Skeletal muscle tissue (tissue), 4 donors: ENCODE measurements around the gene RAB3B. TPM values are rescaled to one million over a fixed set of nuclear protein-coding genes. Genes with fewer than 3 reads are reported as not detected.

Source experiments
- H3K27ac ChIP-seq: one replicate; pipeline ENCODE4 v1.7.0; 2013; ENCODE audit warnings: mild to moderate bottlenecking, low read depth, low read length, inconsistent platforms
- H3K27me3 ChIP-seq, 3 donors: one replicate each; pipeline ENCODE4 v1.7.0; 2013; ENCODE audit warnings: low read length in 3 of 3; ENCODE audit not compliant: control insufficient read depth in 3 of 3, insufficient read depth in 3 of 3
- H3K36me3 ChIP-seq, 3 donors: one replicate each; pipeline ENCODE4 v1.7.0; 2013; ENCODE audit warnings: low read length in 3 of 3; ENCODE audit not compliant: control insufficient read depth in 3 of 3, insufficient read depth in 3 of 3
- H3K4me1 ChIP-seq, 3 donors: one replicate each; pipeline ENCODE4 v1.7.0; 2013; ENCODE audit warnings: low read length in 3 of 3, mild to moderate bottlenecking in 3 of 3; ENCODE audit not compliant: control insufficient read depth in 3 of 3, insufficient read depth in 3 of 3
- H3K4me3 ChIP-seq, 3 donors: one replicate each; pipeline ENCODE4 v1.7.0; 2013; ENCODE audit warnings: low read length in 3 of 3
- H3K9ac ChIP-seq, 3 donors: one replicate each; pipeline ENCODE4 v1.7.0; 2013; ENCODE audit warnings: low read length in 3 of 3, mild to moderate bottlenecking in 3 of 3, moderate library complexity in 2 of 3, low read depth in 1 of 3
- H3K9me3 ChIP-seq, 3 donors: one replicate each; pipeline ENCODE4 v1.7.0; 2013; ENCODE audit warnings: low read length in 3 of 3; ENCODE audit not compliant: control insufficient read depth in 3 of 3
- total RNA-seq: library from RNA; depleted of rRNA; stranded (reverse); fragments of >200 nt; gene quantifications from one replicate; pipeline ENCODE4 v1.2.3, GENCODE V29; 2014
- donor health status: Osteomylitis.

Gene RAB3B
- total RNA-seq, 1 donor from 2014 or later, result under 0.01 TPM

GRCh38 chr1:51928896-51929295, 61.6 kb downstream of the RAB3B start:
- Histone ChIP-seq H3K4me3 (no peak overlapping the region), H3K36me3 (no peaks in the 10 kb centered on the region), H3K4me1 (no peaks in the 10 kb centered on the region), H3K27me3 (peaks cover 0 to 10% (median 4%) of the 10 kb centered on the region in 3 donors), H3K9me3 (no peaks in the 10 kb centered on the region), H3K27ac (no peak overlapping the region), H3K9ac (no peak overlapping the region)

GRCh38 chr1:51927029-51927428, 63.5 kb downstream of the RAB3B start:
- H3K27me3 ChIP-seq, result peaks cover 3 to 14% (median 4%) of the 10 kb centered on the region in 3 donors
- no peak overlapping the region for H3K9ac ChIP-seq
- no peaks in the 10 kb centered on the region for H3K4me1 ChIP-seq

GRCh38 chr1:51926171-51926812, 64.2 kb downstream of the RAB3B start:
- H3K9me3 ChIP-seq, result no peaks in the 10 kb centered on the region
- no peak overlapping the region for H3K9ac ChIP-seq
- no peaks in the 10 kb centered on the region for H3K4me1 ChIP-seq
- H3K36me3 ChIP-seq, result no peaks in the 10 kb centered on the region
- no peak overlapping the region for H3K27ac ChIP-seq
- peaks cover 3 to 14% (median 4%) of the 10 kb centered on the region in 3 donors for H3K27me3 ChIP-seq
- H3K4me3 ChIP-seq, result no peak overlapping the region

More at GRCh38 chr1:51927029-51927428, 63.5 kb downstream of the RAB3B start:
- Histone ChIP-seq H3K27ac (no peak overlapping the region), H3K36me3 (no peaks in the 10 kb centered on the region), H3K4me3 (no peak overlapping the region), H3K9me3 (no peaks in the 10 kb centered on the region)

- Histone ChIP-seq H3K9me3 (no peaks in the 10 kb centered on the region), H3K9ac (no peak overlapping the region), H3K4me3 (no peak overlapping the region), H3K36me3 (no peaks in the 10 kb centered on the region), H3K4me1 (no peaks in the 10 kb centered on the region), H3K27me3 (peaks cover 13 to 21% (median 14%) of the 10 kb centered on the region in 3 donors), H3K27ac (no peak overlapping the region)
Measured at GRCh38 chr1:51924455-51924854, 66.0 kb downstream of the RAB3B start.

GRCh38 chr1:51922040-51922439, 68.5 kb downstream of the RAB3B start:
- H3K9ac ChIP-seq, result no peak overlapping the region
- no peaks in the 10 kb centered on the region for H3K36me3 ChIP-seq
- no peak overlapping the region for H3K4me3 ChIP-seq
- no peak overlapping the region for H3K27ac ChIP-seq
- H3K9me3 ChIP-seq, result no peaks in the 10 kb centered on the region
- no peaks in the 10 kb centered on the region for H3K4me1 ChIP-seq
- H3K27me3 ChIP-seq, result peaks cover 19 to 23% (median 21%) of the 10 kb centered on the region in 3 donors

- no peaks in the 10 kb centered on the region for H3K9me3 ChIP-seq
- no peaks in the 10 kb centered on the region for H3K4me1 ChIP-seq
- H3K36me3 ChIP-seq, result no peaks in the 10 kb centered on the region
- H3K27ac ChIP-seq, result no peak overlapping the region
- no peak overlapping the region for H3K9ac ChIP-seq
- H3K4me3 ChIP-seq, result no peak overlapping the region
- H3K27me3 ChIP-seq, result peaks cover 19 to 25% (median 23%) of the 10 kb centered on the region in 3 donors
Measured at GRCh38 chr1:51920130-51920529, 70.4 kb downstream of the RAB3B start.

GRCh38 chr1:51919684-51920083, 70.8 kb downstream of the RAB3B start:
- no peak overlapping the region for H3K4me3 ChIP-seq
- no peak overlapping the region for H3K27ac ChIP-seq
- H3K27me3 ChIP-seq, result peaks cover 19 to 25% (median 23%) of the 10 kb centered on the region in 3 donors
- no peaks in the 10 kb centered on the region for H3K36me3 ChIP-seq
- H3K9ac ChIP-seq, result no peak overlapping the region
- no peaks in the 10 kb centered on the region for H3K4me1 ChIP-seq
- H3K9me3 ChIP-seq, result no peaks in the 10 kb centered on the region

GRCh38 chr1:51916587-51917405, 73.7 kb downstream of the RAB3B start:
- Histone ChIP-seq H3K36me3 (no peaks in the 10 kb centered on the region), H3K27me3 (peaks cover 16 to 28% (median 17%) of the 10 kb centered on the region in 3 donors), H3K9ac (no peak overlapping the region), H3K4me3 (no peak overlapping the region), H3K27ac (no peak overlapping the region), H3K4me1 (no peaks in the 10 kb centered on the region), H3K9me3 (no peaks in the 10 kb centered on the region)

GRCh38 chr1:51915951-51916350, 74.5 kb downstream of the RAB3B start:
- H3K36me3 ChIP-seq, result no peaks in the 10 kb centered on the region
- H3K27me3 ChIP-seq, result peaks cover 14 to 30% (median 16%) of the 10 kb centered on the region in 3 donors
- H3K4me1 ChIP-seq, result no peaks in the 10 kb centered on the region
- H3K4me3 ChIP-seq, result no peak overlapping the region
- H3K9me3 ChIP-seq, result no peaks in the 10 kb centered on the region
- no peak overlapping the region for H3K9ac ChIP-seq
- no peak overlapping the region for H3K27ac ChIP-seq

- no peaks in the 10 kb centered on the region for H3K9me3 ChIP-seq
- H3K27ac ChIP-seq, result no peak overlapping the region
- no peak overlapping the region for H3K9ac ChIP-seq
- no peaks in the 10 kb centered on the region for H3K4me1 ChIP-seq
- H3K27me3 ChIP-seq, result peaks cover 11 to 34% (median 23%) of the 10 kb centered on the region in 3 donors
- H3K36me3 ChIP-seq, result no peaks in the 10 kb centered on the region
- H3K4me3 ChIP-seq, result no peak overlapping the region
Measured at GRCh38 chr1:51912881-51913280, 77.6 kb downstream of the RAB3B start.
